Activated CD4-positive, alpha-beta T cell treated with anti-CD3 and anti-CD28 coated beads, Interleukin-2, amount 50 U/mL, for 4 hours (primary cell): ENCODE data around the gene CLEC11A.

Experiments
- DNase-seq, 2 experiments: peaks; one replicate each; pipeline ENCODE4 v3.0.0-alpha.2; 2020

The CLEC11A gene

DNA sequence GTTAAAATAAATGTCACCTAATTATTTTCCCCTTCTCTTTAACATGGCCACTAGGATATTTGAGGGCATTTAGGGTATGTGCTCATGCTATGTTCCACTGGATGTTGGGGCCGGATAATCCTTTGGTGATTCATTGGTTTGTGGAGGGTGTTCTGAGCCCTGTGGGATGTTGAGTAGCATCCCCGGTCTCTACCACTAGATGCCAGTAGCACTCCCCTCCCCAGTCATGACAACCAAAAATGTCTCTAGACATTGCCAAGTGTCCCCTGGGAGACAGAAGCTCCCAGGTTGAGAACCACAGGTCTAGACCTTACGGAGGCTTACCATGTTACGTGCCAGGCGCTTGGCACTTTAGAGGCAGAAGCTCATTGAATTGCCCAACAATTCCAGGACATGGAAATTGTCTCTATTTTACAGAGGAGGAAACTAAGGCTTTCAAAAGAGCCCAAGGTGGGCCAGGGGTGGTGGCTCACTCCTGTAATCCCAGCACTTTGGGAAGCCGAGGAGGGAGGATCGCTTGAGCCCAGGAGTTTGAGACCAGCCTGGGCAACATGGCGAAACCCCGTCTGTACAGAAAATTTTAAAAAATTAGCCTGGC lies 17.6 kb upstream of the CLEC11A start:
- no peak for DNase-seq

DNA sequence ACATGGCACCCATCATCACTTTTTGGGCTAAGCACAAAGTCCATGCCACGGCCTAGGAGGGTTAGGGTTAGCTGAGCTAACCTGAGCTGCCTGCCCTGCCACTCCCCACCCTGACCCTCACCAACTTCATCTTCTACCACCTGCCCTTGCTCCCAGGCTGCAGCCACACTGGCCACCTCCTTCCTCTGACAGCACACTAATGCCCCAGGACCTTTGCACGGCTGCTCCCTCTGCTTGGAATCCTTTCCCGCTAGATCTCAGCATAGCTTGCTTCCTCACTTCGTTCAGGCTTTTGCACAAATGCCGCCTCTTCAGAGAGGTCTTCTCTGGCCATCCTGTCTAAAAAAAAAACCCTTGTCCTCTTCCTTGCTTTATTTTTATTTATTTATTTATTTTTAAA lies 16.8 kb upstream of the CLEC11A start:
- DNase-seq, result no peak

DNA sequence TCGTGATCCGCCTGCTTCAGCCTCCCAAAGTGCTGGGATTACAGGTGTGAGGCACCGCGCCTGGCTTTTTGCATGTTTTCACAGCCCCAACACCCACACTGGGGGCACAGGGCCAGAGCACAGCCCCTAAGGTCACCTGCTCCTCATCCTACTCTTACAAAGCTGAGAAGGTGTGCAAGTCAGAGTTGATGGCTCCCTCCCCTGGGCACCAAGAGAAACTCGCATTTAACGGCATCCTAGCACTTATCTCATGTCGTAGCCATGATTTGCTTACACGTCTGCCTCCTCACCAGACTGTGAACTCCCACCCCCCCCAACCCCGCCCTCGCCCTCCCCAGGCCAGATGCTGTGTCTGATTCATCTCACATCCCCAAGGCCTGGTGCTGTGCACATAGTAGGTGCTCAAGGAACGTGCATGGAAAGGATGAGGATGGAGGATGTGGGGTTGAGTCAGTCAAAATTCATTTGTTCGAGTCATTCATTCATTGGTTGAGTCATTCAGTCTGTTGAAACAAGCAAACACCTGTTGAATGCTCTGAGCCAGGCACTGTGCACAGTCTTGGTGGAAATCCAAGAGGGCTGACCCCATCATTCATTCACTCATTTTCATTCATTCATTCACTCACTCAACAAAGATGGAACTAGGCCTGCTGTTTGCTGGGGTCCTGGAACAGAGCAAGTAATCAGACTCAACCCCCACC lies 14.8 kb upstream of the CLEC11A start:
- DNase-seq, result no peak

DNA sequence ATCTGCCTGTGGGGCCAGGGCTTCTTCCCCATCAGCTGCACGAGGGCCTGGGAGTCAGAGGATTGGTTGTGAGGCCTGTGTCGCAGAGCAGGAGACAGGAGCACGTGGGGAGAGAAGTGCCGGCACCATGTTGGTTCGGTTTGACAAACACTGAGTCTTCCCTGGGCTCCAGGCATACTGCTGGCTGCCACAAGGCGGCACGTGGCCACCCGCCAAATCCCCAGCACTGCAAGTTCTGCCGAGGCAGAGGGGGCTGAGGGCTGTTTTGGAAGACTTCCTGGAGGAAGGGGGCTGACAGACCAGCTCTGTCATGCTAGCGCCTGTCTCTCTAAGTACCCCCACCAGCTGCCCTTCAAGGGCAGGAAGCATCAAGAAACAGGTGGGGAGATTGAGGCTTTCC lies 13.1 kb upstream of the CLEC11A start:
- no peak for DNase-seq

DNA sequence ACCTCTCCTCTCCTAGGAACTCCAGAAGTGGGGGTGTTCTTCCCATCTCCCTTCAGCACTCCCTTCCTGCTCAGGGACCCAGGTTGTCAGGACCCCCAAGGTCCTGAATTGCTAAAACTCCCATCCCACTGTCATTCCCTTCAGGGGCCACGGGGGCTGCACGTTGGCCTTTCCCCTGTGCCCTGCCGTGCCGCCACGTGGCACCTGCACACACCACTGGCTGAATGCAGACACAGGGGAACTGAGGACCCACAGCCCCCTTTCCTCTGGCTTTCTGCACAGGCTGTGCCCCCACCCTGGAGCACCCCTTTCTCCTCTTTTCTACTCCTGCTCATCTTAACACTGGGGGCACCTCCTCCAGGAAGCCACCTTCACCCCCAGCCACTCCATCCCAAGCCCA lies 12.6 kb upstream of the CLEC11A start:
- DNase-seq, result no peak

DNA sequence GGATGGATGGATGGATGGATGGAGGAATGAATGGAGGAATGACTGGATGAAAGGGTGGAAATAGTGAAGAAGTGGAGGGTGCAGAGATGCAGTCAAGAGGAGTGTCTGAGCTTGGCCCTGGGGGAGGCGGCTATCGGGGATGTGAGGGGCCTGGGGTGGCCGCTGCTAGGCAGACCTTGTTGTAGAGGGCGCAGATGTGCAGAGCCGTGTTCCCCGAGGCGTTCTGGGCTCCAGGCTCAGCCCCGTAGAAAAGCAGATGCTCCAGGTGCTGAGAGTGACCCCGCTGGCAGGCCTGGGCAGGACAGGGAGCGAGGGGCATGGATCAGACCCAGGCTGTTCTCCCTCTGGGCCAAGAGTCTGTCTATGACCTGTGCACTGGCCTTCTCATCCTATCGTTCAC lies 12.0 kb upstream of the CLEC11A start:
- DNase-seq, result no peak

DNA sequence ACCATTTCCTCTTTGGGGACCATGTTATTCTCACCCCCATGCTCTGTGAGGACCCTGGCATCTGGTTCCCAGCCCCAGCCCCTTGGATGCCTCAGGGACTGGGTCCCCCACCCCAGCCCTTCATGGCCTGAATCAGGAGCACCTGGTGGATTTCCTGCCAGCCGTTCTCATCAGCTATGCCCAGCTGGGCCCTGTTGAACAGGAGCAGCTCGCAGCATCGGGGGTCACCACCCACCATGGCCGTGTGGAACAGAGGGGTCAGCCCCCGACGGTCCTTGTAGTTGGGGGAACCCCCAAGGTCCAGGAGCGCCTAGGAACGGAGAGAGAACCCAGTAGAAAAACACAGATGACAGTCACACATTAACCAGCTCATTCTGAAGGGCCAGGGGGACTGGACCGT lies 11.4 kb upstream of the CLEC11A start:
- DNase-seq, result no peak

DNA sequence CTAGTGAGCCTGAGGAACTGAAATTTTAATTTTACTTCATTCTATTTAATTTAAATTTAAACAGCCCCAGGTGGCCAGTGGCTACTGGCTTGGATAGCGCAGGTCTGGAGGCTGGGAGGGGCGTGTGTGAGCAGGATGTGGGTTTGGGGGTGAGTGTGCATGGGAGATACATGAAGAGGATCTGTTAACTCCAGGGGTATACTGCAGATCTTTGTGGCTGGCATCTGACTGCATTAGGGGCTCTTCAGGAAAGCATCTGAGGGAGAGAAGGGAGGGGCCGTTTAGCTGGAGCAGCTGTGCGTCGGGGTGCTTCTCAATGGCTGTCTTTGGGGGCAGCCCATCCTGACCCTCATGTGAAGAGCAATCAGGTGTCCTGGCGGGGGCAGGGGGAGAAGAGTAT lies 10.3 kb upstream of the CLEC11A start:
- DNase-seq, result no peak

DNA sequence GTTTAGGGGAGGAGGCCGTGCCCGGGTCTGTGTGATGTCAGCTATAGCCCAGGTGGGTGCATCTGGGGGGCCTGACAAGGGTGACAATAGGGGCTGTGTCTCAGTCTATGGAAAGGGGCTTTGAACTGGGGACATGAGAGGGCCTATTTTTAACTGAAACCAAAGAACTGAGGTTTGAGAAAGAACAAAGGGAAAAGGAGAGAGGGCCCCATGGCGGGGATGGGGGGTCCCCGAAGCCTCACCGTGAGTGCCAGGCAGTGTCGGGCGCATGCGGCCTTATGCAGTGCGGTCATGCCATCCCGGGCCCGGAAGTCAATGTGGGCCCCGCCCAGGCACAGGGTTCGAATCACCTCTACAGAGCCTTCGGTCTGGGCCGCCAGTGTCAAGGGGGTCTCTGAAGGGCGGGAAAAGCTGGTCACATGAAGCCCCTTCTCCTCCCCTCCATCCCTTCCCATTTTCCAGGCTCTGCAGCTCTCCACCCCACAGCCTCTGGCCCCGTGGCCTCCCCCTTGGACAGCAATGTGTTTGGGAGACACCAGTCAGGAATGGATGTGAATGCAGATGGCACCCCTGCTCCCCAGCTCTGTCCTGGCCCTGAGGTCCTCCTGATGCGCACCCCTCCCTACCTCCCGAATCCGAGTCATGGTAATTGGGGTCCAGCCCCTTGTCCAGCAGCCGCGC lies 9.5 kb upstream of the CLEC11A start:
- no peak for DNase-seq

DNA sequence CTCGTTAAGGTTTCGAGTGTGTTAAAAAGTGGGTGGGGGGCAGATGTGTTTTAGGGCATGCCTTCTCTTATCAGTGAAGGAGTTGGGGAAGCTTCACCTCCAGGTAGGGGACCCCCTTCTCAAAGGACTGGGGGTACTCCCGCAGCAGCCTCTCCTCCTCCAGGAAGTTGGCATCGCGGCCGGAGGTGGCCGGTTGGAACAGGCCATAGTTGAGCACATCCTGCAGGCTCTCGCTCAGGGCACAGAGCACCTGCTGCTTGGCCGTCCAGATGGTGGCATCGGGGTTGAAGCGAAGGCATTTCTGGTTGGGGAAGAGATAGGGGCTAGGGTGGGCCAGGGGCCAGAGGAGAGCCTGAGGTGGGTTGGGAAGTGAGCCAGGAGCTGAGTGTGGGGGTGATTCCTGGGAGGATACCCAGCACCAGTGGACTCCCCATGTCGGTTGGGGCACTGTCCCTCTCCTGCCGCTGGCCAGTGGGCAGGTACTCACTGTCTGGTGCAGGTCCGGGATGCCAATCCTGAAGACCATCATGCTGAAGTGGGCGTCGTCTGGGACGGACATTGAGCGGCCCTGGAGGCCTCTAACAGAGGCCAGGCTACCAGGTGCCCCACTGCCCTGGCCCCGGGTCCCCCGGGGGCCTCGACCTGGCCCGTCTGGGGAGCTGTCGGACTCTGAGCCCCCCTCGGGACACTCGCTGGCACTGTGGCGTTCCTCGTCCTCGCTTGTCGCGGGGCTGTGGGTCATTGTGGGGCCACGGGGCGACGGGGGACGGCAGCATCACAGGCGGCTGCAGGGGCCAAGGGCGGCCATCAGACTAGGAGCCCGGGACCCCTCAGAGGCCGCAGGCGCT lies 6.8 kb upstream of the CLEC11A start:
- DNase-seq, result no peak

DNA sequence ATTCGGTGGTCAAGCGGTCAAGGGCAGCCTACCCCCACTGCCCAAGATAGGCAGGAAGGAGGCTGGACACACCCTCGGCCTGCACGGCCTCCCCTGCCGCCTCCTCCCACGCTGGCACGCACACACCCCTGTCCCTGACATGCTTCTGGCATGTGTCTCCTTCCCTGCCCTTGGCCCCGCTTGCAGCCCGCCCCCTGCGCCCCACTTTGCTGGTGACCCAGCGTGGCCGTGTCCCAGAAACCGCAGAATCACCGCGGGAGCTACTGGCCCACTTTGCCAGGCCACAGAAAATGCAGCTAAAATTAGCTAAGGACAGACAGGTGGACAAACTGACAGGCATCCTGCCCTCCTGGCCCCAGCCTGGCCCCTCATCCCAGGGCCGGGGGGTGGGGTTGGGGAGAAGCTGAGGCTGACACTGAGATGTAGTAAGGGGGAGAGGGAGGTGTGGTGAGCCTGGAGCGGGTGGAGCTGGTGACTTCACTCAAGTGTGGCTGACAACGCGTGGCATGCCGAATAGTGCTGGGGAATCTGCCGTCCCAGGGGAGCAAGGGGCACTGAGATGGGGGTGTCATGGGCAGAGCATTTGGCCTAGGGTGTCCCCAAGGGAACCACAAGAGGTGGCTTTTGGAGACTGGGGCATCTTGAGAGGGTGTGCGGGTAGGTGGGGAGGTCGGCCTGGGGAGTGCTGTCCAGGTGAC lies 6.0 kb upstream of the CLEC11A start:
- no peak for DNase-seq

DNA sequence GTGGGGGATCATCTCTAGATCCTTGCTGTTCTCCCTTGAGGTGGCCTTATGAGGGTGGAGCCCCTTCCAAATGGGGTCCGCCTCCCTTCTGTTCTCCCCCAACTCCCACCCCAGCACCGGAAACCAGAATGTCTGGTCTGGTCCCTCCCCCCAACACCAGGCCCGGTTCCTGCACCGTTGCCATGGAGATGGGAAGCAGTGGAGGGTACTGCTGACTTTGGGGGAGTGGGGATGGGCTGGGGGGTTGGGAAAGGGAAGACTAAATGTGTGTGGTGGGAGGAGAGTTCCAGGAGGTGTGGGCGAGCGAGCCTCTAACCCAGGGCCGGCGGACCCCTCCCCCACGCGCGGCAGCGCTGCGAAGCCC lies 5.3 kb upstream of the CLEC11A start:
- no peak for DNase-seq

DNA sequence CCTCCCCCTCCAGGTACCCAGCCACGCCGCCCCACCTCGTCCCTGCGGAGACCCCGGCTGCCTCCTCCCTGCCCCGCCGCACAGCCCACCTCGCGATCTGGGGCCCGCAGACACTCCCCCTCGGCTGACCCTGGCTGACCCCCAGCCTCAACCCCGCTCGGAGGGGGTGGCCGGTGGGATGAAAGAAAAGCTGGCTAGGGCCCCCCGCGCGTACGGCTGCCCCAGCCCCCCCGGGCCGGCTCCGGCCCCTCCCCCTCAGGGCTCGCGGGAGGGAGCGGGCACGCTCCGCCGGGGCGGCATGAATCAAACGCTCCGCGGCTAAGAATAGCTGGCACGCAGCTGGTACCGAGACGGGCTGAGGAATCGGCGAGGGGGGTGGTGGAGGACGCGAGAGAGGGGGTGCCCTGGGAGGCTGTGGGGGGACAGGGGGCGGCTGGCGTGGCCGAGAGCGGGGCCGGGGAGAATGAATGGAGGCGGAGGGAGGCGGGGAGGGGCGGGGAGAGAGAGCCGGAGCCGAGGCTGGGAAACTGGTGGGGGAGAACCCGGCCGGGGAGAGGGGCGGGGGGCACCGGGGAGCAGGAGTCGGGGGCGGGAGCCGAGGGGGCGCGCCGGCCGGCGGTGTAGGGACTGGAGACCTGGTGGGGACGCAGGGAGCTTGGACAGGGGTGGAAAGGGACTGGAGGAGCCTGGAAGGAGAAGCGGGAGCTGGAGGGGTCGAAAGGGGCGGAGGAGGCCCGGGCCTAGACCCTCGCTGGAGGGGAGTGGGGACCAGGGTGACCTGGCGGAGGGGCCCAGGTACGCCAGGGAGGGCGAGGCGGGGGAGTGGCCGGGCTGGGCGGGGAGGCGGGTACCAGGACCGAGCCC lies 4.7 kb upstream of the CLEC11A start:
- DNase-seq, result no peak

DNA sequence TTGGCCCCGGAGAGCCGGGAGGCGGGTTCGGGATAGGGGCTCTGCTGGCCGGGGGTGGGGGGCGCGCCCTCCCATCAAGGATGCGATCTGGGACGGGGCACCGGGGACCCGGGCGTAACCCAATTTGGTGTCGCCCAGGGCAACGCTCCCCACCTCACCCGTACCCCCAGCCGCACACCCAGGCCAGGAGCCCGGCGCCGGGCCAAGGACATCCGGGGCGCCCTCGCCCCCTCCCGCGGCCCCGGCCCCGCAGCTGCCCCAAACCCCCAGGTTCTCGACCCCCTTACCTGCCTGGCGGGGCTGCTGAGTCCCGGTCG lies 4.1 kb upstream of the CLEC11A start:
- no peak for DNase-seq

DNA sequence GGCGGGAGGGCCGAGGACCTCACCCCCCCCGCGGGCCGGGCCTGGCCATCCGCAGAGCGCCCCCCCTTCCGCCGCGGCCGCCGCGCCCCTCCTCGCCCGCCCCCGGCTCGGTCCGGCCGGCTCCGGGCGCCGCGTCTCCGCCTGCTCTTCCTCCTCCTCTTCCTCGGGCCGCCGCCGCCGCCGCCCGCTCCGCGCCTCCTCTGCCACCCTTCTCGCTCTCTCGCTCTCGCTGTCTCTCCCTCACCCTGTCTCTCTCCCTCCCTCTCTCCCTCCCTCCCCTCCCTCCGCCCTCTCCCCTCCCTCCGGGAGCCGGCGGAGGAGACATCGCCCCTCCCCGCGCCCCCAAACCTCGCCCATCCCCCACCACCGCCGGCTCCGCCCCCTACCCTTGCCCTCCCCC lies 3.6 kb upstream of the CLEC11A start, which contains the start of gene SHANK1:
SHANK1 (minus strand) TSS at position 237 of the 400 bp plus-strand sequence. CDS start 2,883 bp downstream, outside the sequence.
- no peak for DNase-seq

DNA sequence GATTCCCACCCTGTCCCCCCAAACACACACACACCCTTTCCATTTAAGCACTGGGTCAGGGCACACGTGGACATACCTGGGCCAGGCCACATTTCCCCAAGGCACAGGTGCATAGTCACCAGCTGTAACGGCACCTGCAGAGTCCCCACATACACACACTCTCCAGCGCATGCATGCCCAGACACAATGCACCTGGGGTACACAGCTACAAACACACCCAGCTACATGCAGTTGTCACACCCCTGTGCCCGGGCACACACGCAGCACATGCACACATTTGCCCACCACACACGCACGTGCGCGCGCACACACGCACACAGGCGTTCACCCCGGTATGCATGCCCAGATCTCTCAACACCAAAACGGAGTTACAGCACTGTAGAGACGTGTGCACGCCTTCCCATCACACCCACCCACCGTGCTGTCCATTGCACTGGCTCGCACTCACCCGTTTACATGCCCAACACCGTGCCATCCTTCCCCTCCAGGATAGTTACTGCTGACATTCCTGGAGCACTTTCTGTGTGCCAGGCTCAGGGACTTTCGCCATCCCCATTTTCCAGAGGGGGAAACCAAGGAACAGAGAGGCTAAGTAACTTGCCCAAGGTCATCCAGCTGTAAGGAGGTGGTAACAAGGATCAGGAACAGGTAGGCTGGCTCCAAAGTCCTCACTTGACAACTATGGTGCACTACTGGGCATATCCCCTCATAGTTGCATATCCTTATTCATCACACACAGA lies 2.8 kb upstream of the CLEC11A start:
- DNase-seq, result no peak

DNA sequence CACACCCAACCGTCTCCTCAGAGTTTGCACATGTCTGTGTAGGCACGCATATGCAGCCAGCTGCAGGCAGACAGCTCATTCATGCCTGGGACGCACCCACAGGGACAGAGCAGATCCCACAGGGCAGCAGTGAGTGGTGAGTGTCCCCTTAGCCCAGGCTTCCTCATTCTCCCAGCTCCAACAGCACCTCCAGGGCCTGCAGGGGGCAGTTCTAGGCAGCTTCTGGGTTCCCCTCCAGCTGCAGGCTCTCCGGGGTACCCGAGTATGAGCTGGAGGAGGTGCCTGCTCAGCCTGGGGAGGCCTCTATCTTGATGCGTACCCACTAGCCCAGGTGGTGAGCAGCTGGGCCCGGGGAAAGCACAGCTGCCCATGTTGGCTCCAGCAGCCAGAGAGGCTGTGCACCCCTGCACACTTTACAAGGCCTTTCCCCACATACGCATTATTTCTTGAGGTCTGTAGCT lies 2.2 kb upstream of the CLEC11A start:
- no peak for DNase-seq

DNA sequence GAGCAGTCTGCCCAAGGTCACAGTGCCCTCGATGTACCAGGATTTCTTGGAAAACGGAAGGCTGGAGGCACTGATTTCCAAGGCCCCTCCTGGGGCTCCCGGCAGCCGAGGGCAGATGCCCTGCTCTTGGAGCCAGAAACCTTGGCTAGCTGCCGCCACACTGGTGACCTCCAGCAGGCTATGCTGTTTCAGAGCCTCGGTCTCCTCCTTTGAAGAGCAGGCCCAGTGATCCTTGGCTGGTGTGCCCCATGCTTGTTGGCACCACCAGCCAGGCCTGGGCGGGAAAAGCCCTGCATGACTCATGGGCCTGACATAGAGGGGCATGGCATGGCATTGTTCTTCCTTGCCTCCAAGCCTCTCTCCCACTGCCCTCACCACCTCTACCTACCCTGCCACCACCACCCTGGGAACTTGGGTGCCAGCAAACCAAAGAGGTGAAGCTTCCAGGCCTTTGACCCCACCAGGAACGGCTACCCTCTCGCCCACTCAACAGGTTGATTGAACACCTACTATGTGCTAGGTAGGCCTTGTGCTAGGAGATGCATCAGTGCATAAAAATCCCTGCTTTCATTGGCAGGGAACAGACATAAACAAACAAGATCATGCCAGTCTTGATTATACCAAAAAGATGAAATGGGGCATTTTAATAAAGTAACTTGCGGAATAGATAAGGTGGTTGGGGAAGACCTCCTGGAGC lies 1.6 kb upstream of the CLEC11A start:
- no peak for DNase-seq

DNA sequence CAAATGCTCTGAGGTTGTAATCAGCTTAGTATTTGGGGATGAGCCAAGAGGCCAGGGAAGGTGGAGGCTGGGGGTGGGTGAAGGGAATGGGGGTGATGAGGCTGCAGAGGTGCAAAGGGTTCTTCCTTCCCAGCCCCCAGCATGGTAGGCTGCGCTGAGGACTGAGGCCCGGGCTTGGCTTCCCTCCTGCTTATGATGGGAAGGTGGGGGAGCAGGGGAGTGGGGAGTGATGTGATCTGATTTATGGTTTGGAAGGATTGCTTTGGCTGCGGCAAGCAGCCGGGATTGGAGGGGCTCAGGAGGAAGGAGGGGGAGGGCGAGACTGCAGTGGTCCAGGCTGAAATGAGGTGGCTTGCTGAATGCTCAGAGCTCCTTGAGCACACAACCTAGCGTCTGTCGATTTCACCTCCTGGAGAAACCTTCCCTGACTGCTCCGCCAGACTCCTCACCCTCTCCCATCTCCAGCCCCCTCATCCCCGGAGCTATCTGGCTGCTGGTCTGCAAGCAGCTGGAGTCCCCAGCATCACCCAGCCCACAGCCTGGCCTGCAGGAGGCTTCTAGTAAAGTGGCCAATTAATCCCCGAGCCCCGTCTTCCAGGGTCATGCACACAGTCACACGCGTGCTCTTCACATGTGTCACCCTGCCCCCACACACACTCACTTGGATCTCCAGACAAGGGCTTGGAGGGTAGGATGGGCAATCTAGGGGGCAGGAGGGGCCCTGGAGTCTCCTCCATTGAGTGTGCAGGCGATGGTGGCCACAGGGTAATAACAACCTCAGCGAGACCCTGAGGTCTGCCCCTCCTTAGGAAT lies 757 bp upstream of the CLEC11A start:
- no peak for DNase-seq
